ENCODE measurements around the gene SEC14L1.

Gene SEC14L1

GRCh38 chr17:77247048-77247541 is 106.3 kb downstream of the SEC14L1 start (continued):
- TF ChIP-seq ZNF701 (tag by site-specific recombination; IDR thresholded peaks at IDR 0.05) (no peak), ZBTB8A (tag by site-specific recombination; IDR thresholded peaks at IDR 0.05) (peak; percentile 92), ZNF623 (tag by site-specific recombination; IDR thresholded peaks at IDR 0.05) (no peak), ZNF157 (tag by site-specific recombination; IDR thresholded peaks at IDR 0.05) (no peak), ZNF114 (tag by site-specific recombination; IDR thresholded peaks at IDR 0.05) (no peak), KLF8 (tag by site-specific recombination; IDR thresholded peaks at IDR 0.05) (peak; percentile 85; the same call in 1 of the 2 replicates), ZNF138 (tag by site-specific recombination; IDR thresholded peaks at IDR 0.05; ENCODE audit: borderline replicate concordance) (no peak), HOXD13 (CRISPR knock-in tag; IDR thresholded peaks at IDR 0.05; ENCODE audit: borderline replicate concordance) (no peak), AEBP2 (tag by site-specific recombination; IDR thresholded peaks at IDR 0.05; ENCODE audit: borderline replicate concordance) (no peak), IKZF3 (tag by site-specific recombination; IDR thresholded peaks at IDR 0.05) (peak; percentile 51; the same call in 1 of the 2 replicates), ZNF521 (tag by site-specific recombination; IDR thresholded peaks at IDR 0.05) (no peak), ZNF112 (tag by site-specific recombination; IDR thresholded peaks at IDR 0.05) (no peak), ZFP3 (tag by site-specific recombination; IDR thresholded peaks at IDR 0.05; ENCODE audit: low read depth) (no peak), SALL2 (tag by site-specific recombination; IDR thresholded peaks at IDR 0.05; ENCODE audit: borderline replicate concordance) (no peak), SETDB1 (IDR thresholded peaks at IDR 0.05; ENCODE audit: insufficient read length, low read length) (no peak), ZFHX2 (tag by site-specific recombination; conservative IDR thresholded peaks at IDR 0.05) (peak; percentile 29; the same call in 1 of the 2 replicates), BCL6B (tag by site-specific recombination; IDR thresholded peaks at IDR 0.05) (no peak), ZNF426 (tag by site-specific recombination; IDR thresholded peaks at IDR 0.05) (no peak), ZXDB (tag by site-specific recombination; IDR thresholded peaks at IDR 0.05) (no peak), PBX3 (CRISPR knock-in tag; IDR thresholded peaks at IDR 0.05) (no peak; the same call in 1 of the 2 replicates), PRDM6 (tag by site-specific recombination; IDR thresholded peaks at IDR 0.05) (no peak), ZNF133 (tag by site-specific recombination; IDR thresholded peaks at IDR 0.05) (no peak), TCF7L2 (IDR thresholded peaks at IDR 0.05; ENCODE audit: borderline replicate concordance, low read depth, low read length) (no peak), ZNF248 (tag by site-specific recombination; IDR thresholded peaks at IDR 0.05) (no peak), ZNF518A (tag by site-specific recombination; conservative IDR thresholded peaks at IDR 0.05; ENCODE audit: low read depth) (no peak), ZNF639 (tag by site-specific recombination; IDR thresholded peaks at IDR 0.05) (no peak), ZFP37 (tag by site-specific recombination; IDR thresholded peaks at IDR 0.05) (peak; percentile 67; the same call in 1 of the 2 replicates), HOXC10 (CRISPR knock-in tag; IDR thresholded peaks at IDR 0.05) (no peak), ZNF2 (tag by site-specific recombination; IDR thresholded peaks at IDR 0.05) (no peak; the same call in none of the 2 replicates)
